Measurements from ENCODE around the gene MGMT.

MGMT gene

GRCh38 chr10:129455625-129456024 lies 11.4 kb upstream of the MGMT start:
- no peak for DNase-seq (ENCODE audit: low spot score)

- no peak for DNase-seq (ENCODE audit: low spot score)
Measured at GRCh38 chr10:129459762-129460539, 7.1 kb upstream of the MGMT start.

DNA sequence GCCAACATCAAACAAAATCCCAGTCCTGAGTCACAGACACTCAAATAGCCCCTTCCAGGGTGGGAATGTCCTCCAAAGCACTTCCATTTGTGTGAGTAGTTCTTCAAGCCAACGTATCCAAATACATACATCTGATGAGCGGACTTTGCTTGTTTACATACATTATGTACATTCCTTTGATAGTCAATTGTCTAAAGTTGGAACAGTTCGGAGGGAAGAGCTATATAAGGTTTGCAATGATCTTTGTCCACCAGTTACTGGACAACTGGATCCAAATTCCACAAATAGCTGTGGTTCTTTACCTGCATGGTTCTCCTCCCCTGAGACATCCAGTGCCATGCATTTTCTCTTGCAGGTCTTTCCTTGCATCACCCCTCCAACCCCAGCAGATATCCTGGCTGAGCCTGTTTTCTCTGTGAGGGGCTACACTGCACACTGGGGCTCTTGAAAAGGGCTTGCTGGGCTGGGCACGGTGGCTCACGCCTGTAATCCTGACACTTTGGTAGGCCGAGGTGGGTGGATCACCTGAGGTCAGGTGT lies 4.7 kb upstream of the MGMT start:
- no peak for DNase-seq (ENCODE audit: low spot score)

- no peak for DNase-seq (ENCODE audit: low spot score)
Measured at GRCh38 chr10:129464251-129464650, 2.8 kb upstream of the MGMT start.

GRCh38 chr10:129465796-129466702 lies 992 bp upstream of the MGMT start:
- DNase-seq (ENCODE audit: low spot score), result no peak

DNA sequence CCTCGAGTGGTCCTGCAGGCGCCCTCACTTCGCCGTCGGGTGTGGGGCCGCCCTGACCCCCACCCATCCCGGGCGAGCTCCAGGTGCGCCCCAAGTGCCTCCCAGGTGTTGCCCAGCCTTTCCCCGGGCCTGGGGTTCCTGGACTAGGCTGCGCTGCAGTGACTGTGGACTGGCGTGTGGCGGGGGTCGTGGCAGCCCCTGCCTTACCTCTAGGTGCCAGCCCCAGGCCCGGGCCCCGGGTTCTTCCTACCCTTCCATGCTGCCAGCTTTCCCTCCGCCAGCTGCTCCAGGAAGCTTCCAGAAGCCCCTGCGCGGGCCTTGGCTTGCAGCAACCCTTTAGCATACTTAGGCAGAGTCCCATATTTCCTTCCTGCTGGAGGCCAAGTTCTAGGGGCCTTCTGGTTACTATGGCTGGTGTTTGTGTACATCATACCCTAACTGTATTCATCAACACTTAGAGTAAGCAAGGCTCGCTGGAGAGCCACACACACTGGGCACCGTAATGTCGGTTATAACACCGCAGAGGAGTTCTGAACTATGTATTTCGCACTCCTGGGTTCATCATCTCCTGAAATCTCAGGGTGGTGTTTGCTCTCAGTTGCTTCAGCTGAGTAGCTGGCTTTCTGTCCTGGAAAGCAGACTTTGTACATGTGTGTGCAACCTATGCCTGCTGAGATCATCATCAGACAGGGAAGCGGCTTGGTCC lies 471 bp downstream of the MGMT start:
- DNase-seq (ENCODE audit: low spot score), result no peak

DNA sequence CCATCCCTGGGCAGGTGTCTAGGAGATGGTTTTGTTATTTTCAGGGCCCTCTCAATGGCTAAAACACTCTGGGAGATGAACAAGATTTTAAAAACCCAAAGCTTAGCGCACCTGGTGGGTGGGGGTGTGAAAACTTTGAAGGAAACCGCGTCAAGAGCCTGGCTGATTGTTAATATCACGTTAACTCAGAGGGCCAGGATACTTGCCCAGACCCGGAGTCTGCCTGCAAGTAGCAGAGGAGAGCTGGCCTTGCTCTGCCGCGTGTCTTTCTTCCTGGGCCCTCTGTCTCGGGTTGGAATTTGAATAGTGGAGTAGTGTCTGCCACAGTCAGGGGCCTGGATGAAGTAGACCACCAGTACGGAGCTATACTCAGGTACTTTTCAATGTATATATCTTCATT lies 1.1 kb downstream of the MGMT start:
- DNase-seq (ENCODE audit: low spot score), result no peak

- no peak for DNase-seq (ENCODE audit: low spot score)
Measured at GRCh38 chr10:129470103-129470851, 3.2 kb downstream of the MGMT start.

- DNase-seq (ENCODE audit: low spot score), result no peak
Measured at GRCh38 chr10:129471447-129472175, 4.6 kb downstream of the MGMT start.

GRCh38 chr10:129472696-129473555 lies 5.9 kb downstream of the MGMT start:
- no peak for DNase-seq (ENCODE audit: low spot score)

- DNase-seq (ENCODE audit: low spot score), result no peak
Measured at GRCh38 chr10:129474642-129475041, 7.6 kb downstream of the MGMT start.

DNA sequence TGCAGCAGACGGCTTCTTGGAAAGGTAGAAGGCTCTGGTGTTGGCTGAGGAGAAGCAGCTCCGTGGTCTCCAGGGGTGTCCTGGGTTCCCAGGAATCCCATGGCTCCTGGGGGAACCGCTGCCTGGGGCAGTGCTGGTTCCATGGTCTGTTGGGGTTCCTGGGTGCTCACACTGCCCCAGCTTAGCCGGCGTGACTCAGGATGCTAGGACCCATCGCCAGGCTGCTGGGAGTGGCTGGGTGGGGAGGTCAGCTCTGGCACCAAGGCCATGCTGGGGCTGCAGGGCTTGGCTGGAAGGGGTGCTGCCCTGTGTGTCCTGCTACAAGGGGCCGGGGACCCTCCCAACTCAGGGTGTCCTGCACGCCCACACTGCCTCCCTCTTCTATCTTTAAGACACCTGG lies 9.4 kb downstream of the MGMT start:
- no peak for DNase-seq (ENCODE audit: low spot score)

DNA sequence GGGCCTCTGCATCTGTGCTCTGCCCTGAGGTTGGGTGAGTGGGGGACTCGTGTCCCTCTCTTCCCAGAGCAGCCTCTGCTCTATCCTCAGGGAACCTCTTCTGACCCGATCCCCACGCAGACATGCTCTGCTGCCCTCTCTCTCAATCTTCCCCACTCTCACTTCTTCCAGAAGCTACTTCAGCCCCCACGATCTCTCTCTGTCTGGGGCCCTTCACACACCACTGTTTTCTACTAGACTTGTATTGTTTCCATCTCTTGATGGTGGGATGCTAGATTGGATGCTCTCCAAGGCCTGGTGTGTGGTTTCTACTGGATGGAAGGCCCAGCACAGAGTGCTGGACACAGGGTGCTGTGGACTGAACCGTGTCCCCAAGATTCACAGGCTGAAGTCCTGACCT lies 10.0 kb downstream of the MGMT start:
- no peak for DNase-seq (ENCODE audit: low spot score)

GRCh38 chr10:129481641-129482040 lies 14.6 kb downstream of the MGMT start:
- no peak for DNase-seq (ENCODE audit: low spot score)

- DNase-seq (ENCODE audit: low spot score), result no peak
Measured at GRCh38 chr10:129483430-129484010, 16.5 kb downstream of the MGMT start.

DNA sequence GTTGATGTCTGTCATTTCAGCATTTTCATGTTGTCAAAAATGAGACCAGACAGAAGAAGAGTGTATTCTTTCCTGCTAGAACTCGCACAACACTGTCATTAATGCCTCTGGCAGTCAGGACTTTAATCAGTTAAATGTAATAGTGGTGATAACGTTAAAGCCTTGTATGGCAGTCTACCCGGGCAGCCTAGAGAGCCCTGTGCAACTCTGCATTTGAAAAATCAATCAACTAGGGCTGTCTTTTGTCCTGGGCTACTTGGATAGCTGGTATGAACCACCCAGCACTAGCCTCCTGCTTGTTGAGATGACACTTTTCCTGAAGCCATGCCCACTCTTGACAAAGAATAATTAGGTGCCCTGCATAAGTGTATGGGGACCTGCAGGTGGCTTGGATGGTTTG lies 19.8 kb downstream of the MGMT start:
- no peak for DNase-seq (ENCODE audit: low spot score)

DNA sequence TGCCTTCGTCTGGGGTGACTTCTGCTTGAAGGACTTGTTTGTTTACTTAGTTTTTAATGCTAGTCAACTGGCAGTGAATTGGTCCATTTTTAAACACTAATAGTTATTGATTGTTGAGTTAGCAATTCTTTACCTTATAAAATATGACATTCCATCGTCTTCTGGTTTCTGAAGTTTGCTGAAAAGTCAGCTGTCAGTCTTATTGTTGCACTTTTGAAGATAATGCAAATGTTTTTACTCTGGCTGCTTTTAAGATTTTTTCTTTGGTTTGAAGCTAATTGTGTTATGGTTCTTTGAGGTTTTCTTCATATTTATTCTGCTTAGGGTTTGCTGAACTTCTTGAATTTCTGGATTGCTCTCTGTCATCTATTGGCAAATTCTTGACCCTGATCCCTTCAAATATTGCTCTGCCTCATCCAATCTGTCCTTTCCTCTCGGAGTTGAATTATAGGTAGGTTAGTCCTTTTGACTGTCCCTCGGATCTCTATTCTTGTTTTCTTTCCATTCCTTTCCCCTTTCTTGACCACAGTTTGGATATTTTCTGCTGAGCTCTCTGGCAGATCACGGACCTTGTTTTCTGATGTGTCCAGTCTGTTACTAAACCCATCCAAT lies 24.2 kb downstream of the MGMT start:
- DNase-seq (ENCODE audit: low spot score), result no peak

- no peak for DNase-seq (ENCODE audit: low spot score)
Measured at GRCh38 chr10:129494176-129494575, 27.1 kb downstream of the MGMT start.

DNA sequence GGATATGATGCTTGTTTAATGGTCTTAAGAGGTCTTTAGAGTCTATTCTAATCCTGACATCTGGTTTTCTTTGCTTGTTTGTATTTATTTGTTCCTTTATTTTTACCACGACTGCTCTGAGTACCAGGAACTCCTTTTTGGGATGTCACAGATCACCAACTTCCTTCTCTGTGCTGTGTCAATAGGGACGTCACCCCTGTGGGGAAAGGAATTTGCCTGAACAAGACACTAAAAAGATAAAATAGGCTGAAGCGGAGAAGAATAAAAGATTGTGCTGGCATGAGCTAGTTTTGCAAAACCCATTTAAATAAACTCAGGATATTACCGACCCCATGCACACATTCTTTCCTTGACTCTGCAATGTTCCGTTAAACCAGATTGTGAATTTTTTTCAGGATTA lies 27.7 kb downstream of the MGMT start:
- DNase-seq (ENCODE audit: low spot score), result no peak
